ENCODE measurements around the gene SLC26A1. TPM values are rescaled to one million over a fixed set of nuclear protein-coding genes. Genes with fewer than 3 reads are reported as not detected.

The SLC26A1 gene
- total RNA-seq, 1 donor from 2014 or later, result 0.22 TPM

GRCh38 chr4:1014291-1015167 lies 21.3 kb upstream of the SLC26A1 start:
- no peak for DNase-seq (ENCODE audit: low spot score)

- DNase-seq (ENCODE audit: low spot score), result no peak
Observed at GRCh38 chr4:1013225-1014073, 20.2 kb upstream of the SLC26A1 start.

- DNase-seq (ENCODE audit: low spot score), result no peak
Observed at GRCh38 chr4:1012034-1012739, 19.0 kb upstream of the SLC26A1 start.

- DNase-seq (ENCODE audit: low spot score), result no peak
Observed at GRCh38 chr4:1011666-1012033, 18.4 kb upstream of the SLC26A1 start.

GRCh38 chr4:1011022-1011665 lies 17.9 kb upstream of the SLC26A1 start, which contains the start of gene FGFRL1:
Gene FGFRL1 (plus strand): TSS chr4:1011626. CDS start chr4:1012486, 860 bp downstream.
- peak; percentile 98 for DNase-seq (ENCODE audit: low spot score)

- DNase-seq (ENCODE audit: low spot score), result no peak
Observed at GRCh38 chr4:1010395-1011021, 17.3 kb upstream of the SLC26A1 start.

- no peak for DNase-seq (ENCODE audit: low spot score)
Observed at GRCh38 chr4:1009542-1010394, 16.6 kb upstream of the SLC26A1 start.

GRCh38 chr4:1008840-1009541 lies 15.8 kb upstream of the SLC26A1 start:
- no peak for DNase-seq (ENCODE audit: low spot score)

GRCh38 chr4:1006856-1007255 lies 13.7 kb upstream of the SLC26A1 start:
- DNase-seq (ENCODE audit: low spot score), result no peak

GRCh38 chr4:1004557-1005485 lies 11.6 kb upstream of the SLC26A1 start:
- DNase-seq (ENCODE audit: low spot score), result no peak

GRCh38 chr4:1004071-1004418 lies 10.8 kb upstream of the SLC26A1 start:
- no peak for DNase-seq (ENCODE audit: low spot score)

- DNase-seq (ENCODE audit: low spot score), result no peak
Observed at GRCh38 chr4:1003271-1004070, 10.3 kb upstream of the SLC26A1 start.

- DNase-seq (ENCODE audit: low spot score), result no peak
Observed at GRCh38 chr4:1002631-1003251, 9.5 kb upstream of the SLC26A1 start.

- DNase-seq (ENCODE audit: low spot score), result no peak
Observed at GRCh38 chr4:1002131-1002630, 9.0 kb upstream of the SLC26A1 start.

GRCh38 chr4:1001561-1002130 lies 8.4 kb upstream of the SLC26A1 start:
- no peak for DNase-seq (ENCODE audit: low spot score)

GRCh38 chr4:1000686-1001260 lies 7.6 kb upstream of the SLC26A1 start:
- DNase-seq (ENCODE audit: low spot score), result no peak

All from mesenteric fat pad (tissue), 1 donor.